SK-N-SH (cell line): Measurements from ENCODE around the gene CDH13. TPM values are rescaled to one million over a fixed set of nuclear protein-coding genes. Genes with fewer than 3 reads are reported as not detected.

Source experiments
- CTCF ChIA-PET: fragments of 300-600, 350-600 bp; formaldehyde crosslinking; extraction: SDS; loops from one replicate; lab custom pipeline; 2021; lab: Yijun Ruan, JAX
- POLR2A ChIA-PET: fragments of 350-600 bp; sonication (Branson Sonifier 250); formaldehyde crosslinking; extraction: SDS; loops from one replicate; lab custom pipeline; 2020; ENCODE audit warnings: antibody characterized with exemption, inconsistent platforms; lab: Yijun Ruan, JAX
- DNase-seq: peaks from one replicate; pipeline ENCODE4 v3.0.0; 2012
- H2AFZ ChIP-seq: fragments of 200-600 bp; sonication (generic); 2 replicates; pipeline ENCODE4 v1.8.1; 2016; ENCODE audit warnings: antibody characterized with exemption, mild to moderate bottlenecking, low read depth
- H3F3A ChIP-seq: fragments of 200-600 bp; sonication (generic); replicated peaks from 2 replicates; pipeline ENCODE3; 2016; ENCODE audit warnings: antibody characterized with exemption, mild to moderate bottlenecking; ENCODE audit not compliant: insufficient read depth
- H3K27ac ChIP-seq, 2 experiments: fragments of 200-500 bp in 1 of 2; fragments of 200-600 bp in 1 of 2; sonication (Bioruptor generic) in 1 of 2; sonication (generic), shearing (Covaris generic) in 1 of 2; 2 replicates each; pipeline versions ENCODE4 v1.5.1 to v1.6.1; 2014 to 2016; ENCODE audit warnings: low read depth in 2 of 2, inconsistent platforms in 1 of 2, low read length in 1 of 2, mild to moderate bottlenecking in 1 of 2, mixed read lengths in 1 of 2
- H3K27me3 ChIP-seq: fragments of 200-600 bp; sonication (generic), shearing (Covaris generic); 2 replicates; pipeline ENCODE4 v1.6.1; 2016; ENCODE audit warnings: mixed run types; ENCODE audit not compliant: insufficient read depth
- H3K36me3 ChIP-seq, 2 experiments: fragments of 200-500 bp in 1 of 2; fragments of 200-600 bp in 1 of 2; sonication (Bioruptor generic) in 1 of 2; sonication (generic) in 1 of 2; replicated peaks in 1 of 2; 2 replicates each; pipeline versions ENCODE3 to v1.5.1; 2014 to 2016; ENCODE audit warnings: low read length in 1 of 2, mild to moderate bottlenecking in 1 of 2; ENCODE audit not compliant: insufficient read depth in 2 of 2, control insufficient read depth in 1 of 2
- H3K4me1 ChIP-seq, 2 experiments: fragments of 200-500 bp in 1 of 2; fragments of 200-600 bp in 1 of 2; sonication (Bioruptor generic) in 1 of 2; sonication (generic), shearing (Covaris generic) in 1 of 2; 2 replicates each; pipeline versions ENCODE4 v1.5.1 to v1.6.1; 2014 to 2016; ENCODE audit warnings: low read depth in 1 of 2, low read length in 1 of 2, mixed run types in 1 of 2; ENCODE audit not compliant: insufficient read depth in 2 of 2, control insufficient read depth in 1 of 2
- H3K4me2 ChIP-seq: fragments of 200-600 bp; sonication (generic), shearing (Covaris generic); 2 replicates; pipeline ENCODE4 v1.6.1; 2017; ENCODE audit warnings: mixed run types
- H3K4me3 ChIP-seq, 2 experiments: fragments of 200-500 bp in 1 of 2; fragments of 200-600 bp in 1 of 2; sonication (Bioruptor generic) in 1 of 2; sonication (generic), shearing (Covaris generic) in 1 of 2; 2 replicates each; pipeline versions ENCODE4 v1.5.1 to v1.8.1; 2014 to 2016; ENCODE audit warnings: low read depth in 2 of 2, inconsistent platforms in 1 of 2, low read length in 1 of 2, mild to moderate bottlenecking in 1 of 2, mixed read lengths in 1 of 2, moderate library complexity in 1 of 2
- H3K79me2 ChIP-seq: fragments of 200-600 bp; sonication (generic); 2 replicates; pipeline ENCODE4 v1.8.1; 2017; ENCODE audit warnings: mild to moderate bottlenecking; ENCODE audit not compliant: insufficient read depth
- H3K9ac ChIP-seq: fragments of 200-600 bp; sonication (generic); 2 replicates; pipeline ENCODE4 v1.6.1; 2017; ENCODE audit warnings: mixed run types
- H3K9me2 ChIP-seq: fragments of 200-600 bp; sonication (generic); 2 replicates; pipeline ENCODE4 v1.6.1; 2017; ENCODE audit warnings: mixed run types
- H3K9me3 ChIP-seq: fragments of 200-600 bp; sonication (generic); 2 replicates; pipeline ENCODE4 v1.6.1; 2017; ENCODE audit warnings: mixed run types, mild to moderate bottlenecking, moderate library complexity
- H4K20me1 ChIP-seq: fragments of 200-600 bp; sonication (generic); 2 replicates; pipeline ENCODE4 v1.6.1; 2017; ENCODE audit warnings: mild to moderate bottlenecking, mixed run types; ENCODE audit not compliant: insufficient read depth
- CHD2 ChIP-seq: fragments of 150-350 bp; IDR thresholded peaks from 2 replicates; pipeline ENCODE4 v1.6.1; 2018; ENCODE audit warnings: low read length; ENCODE audit not compliant: partially characterized antibody
- EP300 ChIP-seq, 2 experiments: IDR thresholded peaks; 2 replicates each; pipeline versions ENCODE4 v1.4.0 to v1.6.1; 2012; ENCODE audit warnings: borderline replicate concordance in 1 of 2, low read depth in 1 of 2, low read length in 1 of 2
- FOSL2 ChIP-seq: IDR thresholded peaks from 2 replicates; pipeline ENCODE4 v1.4.0; 2012; ENCODE audit warnings: low read depth, mild to moderate bottlenecking, moderate library complexity, borderline replicate concordance
- FOXJ3 ChIP-seq: sonication (generic); formaldehyde crosslinking; IDR thresholded peaks from 2 replicates; pipeline ENCODE4 v1.5.1; 2020; ENCODE audit warnings: mild to moderate bottlenecking, missing genetic modification reagents
- JUND ChIP-seq: IDR thresholded peaks from 2 replicates; pipeline ENCODE4 v1.4.0; 2012
- POLR2AphosphoS5 ChIP-seq: IDR thresholded peaks from 2 replicates; pipeline ENCODE4 v1.6.1; 2012; ENCODE audit warnings: low read depth, low read length
- RAD21 ChIP-seq: IDR thresholded peaks from 2 replicates; pipeline ENCODE4 v1.6.1; 2012; ENCODE audit warnings: mild to moderate bottlenecking, low read length
- RXRA ChIP-seq: IDR thresholded peaks from 2 replicates; pipeline ENCODE4 v1.4.0; 2012; ENCODE audit warnings: low read depth, mild to moderate bottlenecking, borderline replicate concordance
- SIN3A ChIP-seq: IDR thresholded peaks from 2 replicates; pipeline ENCODE4 v1.6.1; 2012; ENCODE audit warnings: low read depth, mild to moderate bottlenecking, low read length, moderate library complexity, borderline replicate concordance
- SMC3 ChIP-seq: IDR thresholded peaks from 2 replicates; pipeline ENCODE4 v1.6.1; 2012; ENCODE audit warnings: low read depth, low read length, improper control_type of control experiment
- TAF1 ChIP-seq: IDR thresholded peaks from 2 replicates; pipeline ENCODE4 v1.6.1; 2012; ENCODE audit warnings: low read depth, mild to moderate bottlenecking, low read length, moderate library complexity, borderline replicate concordance
- TCF12 ChIP-seq: IDR thresholded peaks from 2 replicates; pipeline ENCODE4 v1.4.0; 2012
- YY1 ChIP-seq: IDR thresholded peaks from 2 replicates; pipeline ENCODE4 v1.4.0; 2012; ENCODE audit warnings: low read depth, mild to moderate bottlenecking
- WGBS: methylation state at CpG from one replicate; pipeline ENCODE4 v1.1.6; 2017; ENCODE audit warnings: low lambda C conversion rate; 5-methylcytosine and 5-hydroxymethylcytosine counted together
- polyA plus RNA-seq, 3 experiments: library from polyadenylated mRNA; depleted of rRNA; stranded (reverse); fragments of >200 nt; gene quantifications; 2 replicates each; pipeline ENCODE4 v1.2.3, GENCODE V29; 2012
- TF ChIP-seq, protein P1 (sequence below): IDR thresholded peaks from 2 replicates; pipeline ENCODE4 v1.6.1; 2012; ENCODE audit warnings: mild to moderate bottlenecking, low read depth, low read length, moderate library complexity
- TF ChIP-seq, protein P2 (sequence below): IDR thresholded peaks from 2 replicates; pipeline ENCODE4 v1.4.0; 2012; ENCODE audit warnings: low read depth

CDH13 gene
- polyA plus RNA-seq, 1 of the 3 experiments (the other 2 are of a cell fraction): 93.0 TPM

DNA sequence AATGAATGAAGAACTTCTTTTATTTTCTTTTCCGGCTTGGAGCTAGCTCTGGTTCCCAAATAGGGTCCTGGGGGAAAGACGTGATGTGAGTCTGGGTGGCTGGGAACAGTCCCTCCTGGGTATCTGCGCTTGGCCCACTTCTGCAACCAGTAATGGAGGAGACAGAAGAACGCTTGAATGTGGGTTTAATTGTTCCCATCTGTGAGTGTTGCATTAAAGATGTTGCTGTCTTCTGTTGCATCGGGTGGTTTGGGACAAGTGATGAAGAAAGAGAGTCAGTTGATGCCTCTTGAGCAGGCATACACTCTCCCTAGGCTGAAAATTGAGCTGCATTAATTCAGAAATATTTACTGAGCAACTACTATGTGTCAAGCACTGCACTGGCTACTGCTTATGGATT lies 511.1 kb downstream of the CDH13 start (continued):
- TF ChIP-seq, protein P1, sequence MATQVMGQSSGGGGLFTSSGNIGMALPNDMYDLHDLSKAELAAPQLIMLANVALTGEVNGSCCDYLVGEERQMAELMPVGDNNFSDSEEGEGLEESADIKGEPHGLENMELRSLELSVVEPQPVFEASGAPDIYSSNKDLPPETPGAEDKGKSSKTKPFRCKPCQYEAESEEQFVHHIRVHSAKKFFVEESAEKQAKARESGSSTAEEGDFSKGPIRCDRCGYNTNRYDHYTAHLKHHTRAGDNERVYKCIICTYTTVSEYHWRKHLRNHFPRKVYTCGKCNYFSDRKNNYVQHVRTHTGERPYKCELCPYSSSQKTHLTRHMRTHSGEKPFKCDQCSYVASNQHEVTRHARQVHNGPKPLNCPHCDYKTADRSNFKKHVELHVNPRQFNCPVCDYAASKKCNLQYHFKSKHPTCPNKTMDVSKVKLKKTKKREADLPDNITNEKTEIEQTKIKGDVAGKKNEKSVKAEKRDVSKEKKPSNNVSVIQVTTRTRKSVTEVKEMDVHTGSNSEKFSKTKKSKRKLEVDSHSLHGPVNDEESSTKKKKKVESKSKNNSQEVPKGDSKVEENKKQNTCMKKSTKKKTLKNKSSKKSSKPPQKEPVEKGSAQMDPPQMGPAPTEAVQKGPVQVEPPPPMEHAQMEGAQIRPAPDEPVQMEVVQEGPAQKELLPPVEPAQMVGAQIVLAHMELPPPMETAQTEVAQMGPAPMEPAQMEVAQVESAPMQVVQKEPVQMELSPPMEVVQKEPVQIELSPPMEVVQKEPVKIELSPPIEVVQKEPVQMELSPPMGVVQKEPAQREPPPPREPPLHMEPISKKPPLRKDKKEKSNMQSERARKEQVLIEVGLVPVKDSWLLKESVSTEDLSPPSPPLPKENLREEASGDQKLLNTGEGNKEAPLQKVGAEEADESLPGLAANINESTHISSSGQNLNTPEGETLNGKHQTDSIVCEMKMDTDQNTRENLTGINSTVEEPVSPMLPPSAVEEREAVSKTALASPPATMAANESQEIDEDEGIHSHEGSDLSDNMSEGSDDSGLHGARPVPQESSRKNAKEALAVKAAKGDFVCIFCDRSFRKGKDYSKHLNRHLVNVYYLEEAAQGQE: no peak
- TF ChIP-seq, protein P2, sequence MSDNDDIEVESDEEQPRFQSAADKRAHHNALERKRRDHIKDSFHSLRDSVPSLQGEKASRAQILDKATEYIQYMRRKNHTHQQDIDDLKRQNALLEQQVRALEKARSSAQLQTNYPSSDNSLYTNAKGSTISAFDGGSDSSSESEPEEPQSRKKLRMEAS: no peak
- TF ChIP-seq TAF1: no peak

DNA sequence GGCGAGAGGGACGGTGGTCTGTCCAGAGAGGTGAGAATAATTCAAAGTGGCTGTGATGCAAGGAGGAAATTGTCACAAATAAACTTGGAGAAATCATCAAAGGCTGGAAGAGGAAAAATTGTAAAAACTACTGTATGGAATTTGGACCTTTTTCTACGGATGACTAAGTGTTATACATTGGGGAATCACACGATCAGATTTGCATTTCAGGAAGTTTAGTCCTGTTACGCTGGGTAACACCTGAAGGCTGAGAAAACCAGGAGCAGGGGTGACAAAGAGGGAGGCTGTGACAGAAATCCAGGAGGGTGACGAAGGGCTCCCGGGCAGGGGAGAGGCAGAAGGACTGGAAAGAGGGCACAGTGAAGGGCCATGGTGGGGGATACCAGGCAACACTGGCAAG lies 511.7 kb downstream of the CDH13 start:
- no peaks in the 10 kb centered on the region for H3K9me2 ChIP-seq
- CTCF ChIA-PET: no interaction called here

More for the DNA sequence above, 511.7 kb downstream of the CDH13 start:
- Histone ChIP-seq H4K20me1 (no peaks in the 10 kb centered on the region), H3K36me3 (no peaks in the 10 kb centered on the region), H2AFZ (no peak overlapping the region)
- TF ChIP-seq FOSL2 (no peak), YY1 (no peak), TAF1 (no peak), RAD21 (no peak), SMC3 (no peak), RXRA (no peak), POLR2AphosphoS5 (no peak), CHD2 (no peak), EP300 (IDR thresholded peaks at IDR 0.05; ENCODE audit: borderline replicate concordance in 1 of 2, low read depth in 1 of 2, low read length in 1 of 2) (no peak), SIN3A (no peak), JUND (no peak), FOXJ3 (no peak), TCF12 (no peak)
- TF ChIP-seq, protein P1: no peak
- TF ChIP-seq, all 33 proteins: peak for 0
- Histone ChIP-seq H3F3A (no peaks in the 10 kb centered on the region), H3K27me3 (no peaks in the 10 kb centered on the region), H3K4me2 (no peak overlapping the region), H3K9ac (no peak overlapping the region), H3K9me3 (no peaks in the 10 kb centered on the region), H3K79me2 (no peaks in the 10 kb centered on the region), H3K4me1 (no peaks in the 10 kb centered on the region), H3K4me3 (no peak overlapping the region), H3K27ac (no peak overlapping the region)
- POLR2A ChIA-PET: interaction anchor here (0.6 kb wide), 1 partner anchor 13 kb away, joined by 3 read pairs; no protein-coding TSS in a partner anchor
- WGBS: 54% methylated on average over 7 of the region's 7 CpGs
- DNase-seq: no peak
